ENCODE measurements around the gene GALK2.

DNA sequence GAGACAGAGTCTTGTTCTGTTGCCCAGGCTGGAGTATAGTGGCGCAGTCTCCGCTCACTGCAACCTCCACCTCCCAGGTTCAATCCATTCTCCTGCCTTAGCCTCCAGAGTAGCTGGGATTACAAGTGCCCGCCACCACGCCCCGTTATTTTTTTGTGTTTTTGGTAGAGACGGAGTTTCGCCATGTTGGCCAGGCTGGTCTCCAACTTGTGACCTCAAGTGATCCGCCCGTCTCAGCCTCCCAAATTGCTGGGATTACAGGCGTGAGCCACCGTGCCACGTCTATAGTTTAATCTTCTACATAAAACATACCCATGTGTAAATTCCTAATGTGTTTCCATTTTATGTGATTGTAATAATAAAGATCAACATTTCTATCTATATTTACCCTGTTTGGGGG is 1.7 kb downstream of the GALK2 start:
- TF ChIP-seq, protein P1, sequence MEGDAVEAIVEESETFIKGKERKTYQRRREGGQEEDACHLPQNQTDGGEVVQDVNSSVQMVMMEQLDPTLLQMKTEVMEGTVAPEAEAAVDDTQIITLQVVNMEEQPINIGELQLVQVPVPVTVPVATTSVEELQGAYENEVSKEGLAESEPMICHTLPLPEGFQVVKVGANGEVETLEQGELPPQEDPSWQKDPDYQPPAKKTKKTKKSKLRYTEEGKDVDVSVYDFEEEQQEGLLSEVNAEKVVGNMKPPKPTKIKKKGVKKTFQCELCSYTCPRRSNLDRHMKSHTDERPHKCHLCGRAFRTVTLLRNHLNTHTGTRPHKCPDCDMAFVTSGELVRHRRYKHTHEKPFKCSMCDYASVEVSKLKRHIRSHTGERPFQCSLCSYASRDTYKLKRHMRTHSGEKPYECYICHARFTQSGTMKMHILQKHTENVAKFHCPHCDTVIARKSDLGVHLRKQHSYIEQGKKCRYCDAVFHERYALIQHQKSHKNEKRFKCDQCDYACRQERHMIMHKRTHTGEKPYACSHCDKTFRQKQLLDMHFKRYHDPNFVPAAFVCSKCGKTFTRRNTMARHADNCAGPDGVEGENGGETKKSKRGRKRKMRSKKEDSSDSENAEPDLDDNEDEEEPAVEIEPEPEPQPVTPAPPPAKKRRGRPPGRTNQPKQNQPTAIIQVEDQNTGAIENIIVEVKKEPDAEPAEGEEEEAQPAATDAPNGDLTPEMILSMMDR (IDR thresholded peaks at IDR 0.05) = no peak
- TF ChIP-seq POLR2A (IDR thresholded peaks at IDR 0.05) (no peak), POLR2AphosphoS5 (IDR thresholded peaks at IDR 0.05) (no peak)

All from breast epithelium (tissue), 3 donors.